Measurements from ENCODE around the gene GTF2A2.

GRCh38 chr15:59703979-59704796, 46.9 kb upstream of the GTF2A2 start:
- TF ChIP-seq CTCF (optimal IDR thresholded peaks at IDR 0.05 in 1 of 3, IDR thresholded peaks at IDR 0.05 in 1 of 3, conservative IDR thresholded peaks at IDR 0.05 in 1 of 3; ENCODE audit: extremely low read depth in 1 of 3, insufficient read depth in 2 of 3, low read length in 3 of 3) (no peak), EZH2 (IDR thresholded peaks at IDR 0.05; ENCODE audit: low read length) (no peak)

Data from keratinocyte (primary cell).